ENCODE measurements around the gene PHLPP1.

Gene PHLPP1

GRCh38 chr18:62948788-62949187, 233.4 kb downstream of the PHLPP1 start:
- TF ChIP-seq CTCF (conservative IDR thresholded peaks at IDR 0.05; ENCODE audit: control insufficient read depth, insufficient read depth, low read depth, low read length) = no peak
- no peak overlapping the region for H3K4me3 ChIP-seq (ENCODE audit: control insufficient read depth, low read depth, low read length)
- no peak for DNase-seq (ENCODE audit: low read depth)

- no peak overlapping the region for H3K4me3 ChIP-seq (ENCODE audit: control insufficient read depth, low read depth, low read length)
- no peak for TF ChIP-seq CTCF (conservative IDR thresholded peaks at IDR 0.05; ENCODE audit: control insufficient read depth, insufficient read depth, low read depth, low read length)
- DNase-seq (ENCODE audit: low read depth) = no peak
These were observed 234.9 kb downstream of the PHLPP1 start for GRCh38 chr18:62950246-62950645.

DNA sequence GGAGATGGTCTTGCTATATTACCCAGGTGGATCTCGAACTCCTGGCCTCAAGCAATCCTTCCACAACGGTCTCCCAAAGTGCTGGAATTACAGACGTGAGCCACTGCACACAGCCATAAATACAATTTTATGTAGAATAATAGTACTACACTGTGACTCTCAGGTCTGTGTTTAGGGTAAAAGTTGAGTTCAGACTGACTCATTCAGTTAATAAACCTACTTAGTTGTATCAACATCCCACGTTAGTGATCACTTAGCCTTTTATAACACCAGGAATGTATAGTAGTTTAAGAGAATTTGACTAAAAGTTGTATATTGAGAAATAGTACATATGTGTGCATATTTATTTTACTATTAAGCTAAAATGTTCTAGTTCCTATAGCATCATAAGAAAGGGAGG, 237.5 kb downstream of the PHLPP1 start:
- TF ChIP-seq CTCF (conservative IDR thresholded peaks at IDR 0.05; ENCODE audit: control insufficient read depth, insufficient read depth, low read depth, low read length) = no peak
- DNase-seq (ENCODE audit: low read depth) = no peak
- H3K4me3 ChIP-seq (ENCODE audit: control insufficient read depth, low read depth, low read length) = no peak overlapping the region

- no peak for DNase-seq (ENCODE audit: low read depth)
- TF ChIP-seq CTCF (conservative IDR thresholded peaks at IDR 0.05; ENCODE audit: control insufficient read depth, insufficient read depth, low read depth, low read length) = no peak
- no peak overlapping the region for H3K4me3 ChIP-seq (ENCODE audit: control insufficient read depth, low read depth, low read length)
These were observed 238.3 kb downstream of the PHLPP1 start for GRCh38 chr18:62953663-62954062.

DNA sequence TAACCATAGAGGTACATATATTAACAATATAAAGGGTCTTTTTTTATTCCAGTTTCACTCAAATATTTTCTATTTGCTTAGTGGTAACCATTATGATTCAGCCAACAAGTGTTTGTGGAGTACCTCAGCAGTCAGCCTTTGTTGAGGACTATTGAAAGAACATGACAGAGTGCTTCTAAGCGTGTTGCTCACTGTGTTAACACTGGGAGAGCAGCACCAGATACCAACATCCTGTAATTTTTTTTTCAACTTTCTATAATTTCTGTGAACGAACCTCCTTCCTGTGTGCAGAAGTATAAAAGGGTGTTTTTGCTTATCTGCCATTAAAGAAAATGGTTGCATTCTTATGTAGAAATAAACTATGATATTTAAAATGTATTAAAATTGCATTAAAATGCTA, 239.0 kb downstream of the PHLPP1 start:
- peak; percentile 14 for DNase-seq (ENCODE audit: low read depth)
- H3K4me3 ChIP-seq (ENCODE audit: control insufficient read depth, low read depth, low read length) = no peak overlapping the region
- no peak for TF ChIP-seq CTCF (conservative IDR thresholded peaks at IDR 0.05; ENCODE audit: control insufficient read depth, insufficient read depth, low read depth, low read length)

DNA sequence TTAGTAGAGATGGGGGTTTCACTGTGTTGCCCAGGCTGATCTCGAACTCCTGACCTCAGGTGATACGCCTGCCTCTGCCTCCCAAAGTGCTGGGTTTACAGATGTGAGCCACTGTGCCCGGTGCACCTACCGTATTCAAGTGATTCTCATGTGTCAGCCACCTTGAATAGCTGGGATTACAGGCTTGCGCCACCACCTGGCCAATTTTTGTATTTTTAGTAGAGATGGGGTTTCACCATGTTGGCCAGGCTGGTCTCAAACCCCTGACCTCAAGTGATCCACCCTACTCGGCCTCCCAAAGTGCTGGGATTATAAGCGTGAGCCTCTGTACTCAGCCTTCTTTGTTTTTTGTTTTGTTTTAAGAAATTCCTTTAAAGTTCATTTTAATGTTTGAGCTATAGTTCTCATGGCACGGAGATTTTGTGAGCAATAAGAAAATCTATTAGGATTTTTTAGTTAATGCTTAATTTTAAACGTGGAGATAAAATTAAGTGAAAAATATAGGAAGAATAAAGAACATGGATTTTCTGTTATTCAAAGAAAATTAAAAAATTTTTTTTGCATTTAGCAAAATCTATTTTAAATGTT, 242.6 kb downstream of the PHLPP1 start:
- peak; percentile 44 for TF ChIP-seq CTCF (conservative IDR thresholded peaks at IDR 0.05; ENCODE audit: control insufficient read depth, insufficient read depth, low read depth, low read length)
- DNase-seq (ENCODE audit: low read depth) = peak; percentile 55
- no peak overlapping the region for H3K4me3 ChIP-seq (ENCODE audit: control insufficient read depth, low read depth, low read length)

GRCh38 chr18:62959481-62959880, 244.1 kb downstream of the PHLPP1 start:
- H3K4me3 ChIP-seq (ENCODE audit: control insufficient read depth, low read depth, low read length) = no peak overlapping the region
- no peak for DNase-seq (ENCODE audit: low read depth)
- no peak for TF ChIP-seq CTCF (conservative IDR thresholded peaks at IDR 0.05; ENCODE audit: control insufficient read depth, insufficient read depth, low read depth, low read length)

All from fibroblast of mammary gland (primary cell).